NK-92 (cell line): Measurements from ENCODE around the gene AEN.
"Not testable (repeated sequence)": the region's sequence is repeated elsewhere in the genome, so short reads cannot be mapped to it uniquely, and the experiment has no call there.

Source experiments
- DNase-seq: peaks from one replicate; lab custom pipeline; 2025; ENCODE audit not compliant: unreplicated experiment; lab: John Stamatoyannopoulos, UW

AEN gene

GRCh38 chr15:88630798-88631463 lies 9.8 kb downstream of the AEN start:
- no peak for DNase-seq

- no peak for DNase-seq
Observed at GRCh38 chr15:88631464-88632028, 10.4 kb downstream of the AEN start.

- DNase-seq = not testable (repeated sequence)
Observed at GRCh38 chr15:88632797-88633196, 11.7 kb downstream of the AEN start.

GRCh38 chr15:88634449-88634848 lies 13.3 kb downstream of the AEN start:
- DNase-seq = no peak

- no peak for DNase-seq
Observed at GRCh38 chr15:88635318-88635717, 14.2 kb downstream of the AEN start.

- DNase-seq = no peak
Observed at GRCh38 chr15:88636050-88636449, 14.9 kb downstream of the AEN start.

GRCh38 chr15:88636654-88637053 lies 15.5 kb downstream of the AEN start:
- DNase-seq = no peak

- no peak for DNase-seq
Observed at GRCh38 chr15:88637436-88637835, 16.3 kb downstream of the AEN start.

GRCh38 chr15:88637841-88638625 lies 16.9 kb downstream of the AEN start:
- DNase-seq = no peak

- DNase-seq = peak; percentile 95
Observed at GRCh38 chr15:88638626-88639372, 17.7 kb downstream of the AEN start, which contains the start of gene ISG20. TSS of gene ISG20 (plus strand) at chr15:88639016. CDS start at chr15:88639367, 351 bp downstream.

GRCh38 chr15:88641959-88642452 lies 20.9 kb downstream of the AEN start:
- no peak for DNase-seq

GRCh38 chr15:88642514-88642913 lies 21.4 kb downstream of the AEN start:
- not testable (repeated sequence) for DNase-seq

GRCh38 chr15:88644741-88645140 lies 23.6 kb downstream of the AEN start:
- DNase-seq = no peak

GRCh38 chr15:88645171-88646087 lies 24.3 kb downstream of the AEN start:
- DNase-seq = no peak

- DNase-seq = no peak
Observed at GRCh38 chr15:88646088-88646405, 24.9 kb downstream of the AEN start.

GRCh38 chr15:88646951-88647350 lies 25.8 kb downstream of the AEN start:
- no peak for DNase-seq

GRCh38 chr15:88647351-88648105 lies 26.4 kb downstream of the AEN start:
- no peak for DNase-seq

GRCh38 chr15:88648357-88649214 lies 27.4 kb downstream of the AEN start:
- DNase-seq = no peak

GRCh38 chr15:88649286-88649733 lies 28.2 kb downstream of the AEN start:
- DNase-seq = no peak
